Measurements from ENCODE around the gene GPR179.

Gene GPR179

GRCh38 chr17:38288217-38288827 lies 55.4 kb downstream of the GPR179 start:
- ATAC-seq: peak; percentile 71

- ATAC-seq: peak; percentile 94
Measured at GRCh38 chr17:38286501-38287091, 57.2 kb downstream of the GPR179 start.

- peak; percentile 46 for ATAC-seq
Measured at GRCh38 chr17:38285994-38286393, 57.8 kb downstream of the GPR179 start.

All from SK-N-SH treated with all-trans-retinoic acid at 6 μM for 48 hours (cell line).